Measurements from ENCODE around the gene LCK. TPM values are rescaled to one million over a fixed set of nuclear protein-coding genes. Genes with fewer than 3 reads are reported as not detected.
A peak's percentile ranks its signal among the peaks of the same experiment; 100 is the strongest.

LCK gene
- total and polyA plus RNA-seq, 2 of the 8 experiments (the other 6 are each of a cell fraction or from before 2014, with no cell fraction given), result 75.3 to 122 TPM

DNA sequence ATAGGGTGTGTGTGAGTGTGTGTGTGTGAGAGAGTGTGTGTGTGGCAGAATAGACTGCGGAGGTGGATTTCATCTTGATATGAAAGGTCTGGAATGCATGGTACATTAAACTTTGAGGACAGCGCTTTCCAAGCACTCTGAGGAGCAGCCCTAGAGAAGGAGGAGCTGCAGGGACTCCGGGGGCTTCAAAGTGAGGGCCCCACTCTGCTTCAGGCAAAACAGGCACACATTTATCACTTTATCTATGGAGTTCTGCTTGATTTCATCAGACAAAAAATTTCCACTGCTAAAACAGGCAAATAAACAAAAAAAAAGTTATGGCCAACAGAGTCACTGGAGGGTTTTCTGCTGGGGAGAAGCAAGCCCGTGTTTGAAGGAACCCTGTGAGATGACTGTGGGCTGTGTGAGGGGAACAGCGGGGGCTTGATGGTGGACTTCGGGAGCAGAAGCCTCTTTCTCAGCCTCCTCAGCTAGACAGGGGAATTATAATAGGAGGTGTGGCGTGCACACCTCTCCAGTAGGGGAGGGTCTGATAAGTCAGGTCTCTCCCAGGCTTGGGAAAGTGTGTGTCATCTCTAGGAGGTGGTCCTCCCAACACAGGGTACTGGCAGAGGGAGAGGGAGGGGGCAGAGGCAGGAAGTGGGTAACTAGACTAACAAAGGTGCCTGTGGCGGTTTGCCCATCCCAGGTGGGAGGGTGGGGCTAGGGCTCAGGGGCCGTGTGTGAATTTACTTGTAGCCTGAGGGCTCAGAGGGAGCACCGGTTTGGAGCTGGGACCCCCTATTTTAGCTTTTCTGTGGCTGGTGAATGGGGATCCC is 22.5 kb downstream of the LCK start:
- WGBS, 2 experiments (ENCODE audit: extremely low coverage in 1 of 2, insufficient coverage in 1 of 2, insufficient read length in 1 of 2, insufficient replicate concordance in 2 of 2, low coverage in 1 of 2, low lambda C conversion rate in 2 of 2, missing lambda C conversion rate in 1 of 2), result 37% methylated on average over 8 of the region's 10 CpGs; no CpG with 5 or more reads in 1 of the 2 experiments
- POLR2A ChIA-PET (ENCODE audit: partially characterized antibody), result interaction anchor here (0.6 to 3.9 kb wide), 20 partner anchors 10 to 215 kb away, joined by 3 to 27 read pairs (median 4); partner anchors contain the start of gene LCK
- TF ChIP-seq RFX5 (IDR thresholded peaks at IDR 0.05; ENCODE audit: borderline replicate concordance, low read depth, low read length) (no peak), CBX5 (IDR thresholded peaks at IDR 0.05; ENCODE audit: low read depth, low read length) (no peak), RAD21 (IDR thresholded peaks at IDR 0.05 in 1 of 2, conservative IDR thresholded peaks at IDR 0.05 in 1 of 2; ENCODE audit: low read depth in 2 of 2, low read length in 2 of 2) (no peak), NANOG (IDR thresholded peaks at IDR 0.05; ENCODE audit: insufficient read depth, low read depth, low read length, poor library complexity, severe bottlenecking) (no peak), JUND (IDR thresholded peaks at IDR 0.05; ENCODE audit: low read length) (peak; percentile 72; the same call in 1 of the 2 replicates), YY1 (IDR thresholded peaks at IDR 0.05; ENCODE audit: low read depth, low read length) (peak; percentile 21; the same call in 1 of the 2 replicates), TAF1 (IDR thresholded peaks at IDR 0.05; ENCODE audit: low read depth, low read length) (no peak), CHD1 (IDR thresholded peaks at IDR 0.05; ENCODE audit: low read depth, low read length) (no peak), EP300 (IDR thresholded peaks at IDR 0.05; ENCODE audit: borderline replicate concordance in 1 of 2, low read depth in 2 of 2, low read length in 2 of 2) (no peak), RNF2 (IDR thresholded peaks at IDR 0.05; ENCODE audit: borderline replicate concordance, low read depth, low read length, missing control alignments, poor library complexity, severe bottlenecking) (no peak)

More for the DNA sequence above, 22.5 kb downstream of the LCK start:
- H2AFZ ChIP-seq (ENCODE audit: low read length), result no peak overlapping the region
- DNase-seq (ENCODE audit: low read depth in 1 of 2, low spot score in 2 of 2) (peak; percentile 77), FAIRE-seq (peak; percentile 86)
- peak overlapping the region; percentile 87 for H3K18ac ChIP-seq (ENCODE audit: extremely low read depth, low read length)
- no peak overlapping the region for H3K23ac ChIP-seq (ENCODE audit: insufficient read length)
- peak overlapping the region; percentile 100; the same call in 1 of the 2 replicates for H2BK12ac ChIP-seq (ENCODE audit: low read depth, low read length)
- peak overlapping the region; percentile 85 for H4K91ac ChIP-seq (replicated peaks; ENCODE audit: insufficient read length, low read length)
- H3K27me3 ChIP-seq (replicated peaks in 1 of 4; ENCODE audit: control insufficient read depth in 3 of 4, extremely low read depth in 1 of 4, insufficient read depth in 3 of 4, low read length in 3 of 4), result no peaks in the 10 kb centered on the region
- H3K4me2 ChIP-seq (ENCODE audit: insufficient read depth in 1 of 2, low read depth in 2 of 2, low read length in 2 of 2), result peak overlapping the region; percentile 67 to 98
- peak overlapping the region; percentile 26 for H4K5ac ChIP-seq (ENCODE audit: insufficient read length, low read depth, low read length)
- peak overlapping the region; percentile 62 for H2BK120ac ChIP-seq (replicated peaks; ENCODE audit: low read depth, low read length)
- no peaks in the 10 kb centered on the region for H3K9me3 ChIP-seq (ENCODE audit: insufficient read depth in 2 of 2, low read depth in 1 of 2, low read length in 1 of 2)
- H4K20me1 ChIP-seq (replicated peaks in 1 of 2; ENCODE audit: control insufficient read depth in 1 of 2, insufficient read depth in 2 of 2, low read length in 2 of 2), result peaks cover 0 to 4% of the 10 kb centered on the region in 2 experiments
- peak overlapping the region; percentile 50 for H3K4ac ChIP-seq (replicated peaks; ENCODE audit: insufficient read length, low read depth, low read length)
- CTCF ChIA-PET (ENCODE audit: partially characterized antibody), result interaction anchor here (1.3 to 4.3 kb wide), 5 partner anchors 8 to 58 kb away, joined by 3 to 27 read pairs (median 4); partner anchors contain the start of genes HDAC1 and LCK
- peak overlapping the region; percentile 33 for H3K56ac ChIP-seq (replicated peaks; ENCODE audit: insufficient read length, low read depth, low read length)
- no peaks in the 10 kb centered on the region; the same call in 1 of the 2 replicates for H3K79me1 ChIP-seq (ENCODE audit: low read depth, low read length)
- H3K27ac ChIP-seq (ENCODE audit: low read depth, low read length), result no peak overlapping the region
- H2BK15ac ChIP-seq (ENCODE audit: low read length), result peak overlapping the region; percentile 99
- peak overlapping the region; percentile 30 to 56 (median 38) for H3K4me3 ChIP-seq (ENCODE audit: extremely low read depth in 1 of 4, insufficient read depth in 2 of 4, low read depth in 3 of 4, low read length in 4 of 4)
- peak overlapping the region; percentile 100 for H2BK20ac ChIP-seq (ENCODE audit: low read length)
- no peak overlapping the region for H4K8ac ChIP-seq (ENCODE audit: extremely low read depth, insufficient read depth, low read length)
- H3K23me2 ChIP-seq (ENCODE audit: low read depth, low read length), result peaks cover 19% of the 10 kb centered on the region
- peaks cover 0 to 3% (median 0%) of the 10 kb centered on the region in 4 experiments; a peak in 2 of 8 replicates for H3K36me3 ChIP-seq (ENCODE audit: control insufficient read depth in 2 of 4, insufficient read depth in 4 of 4, low read length in 3 of 4)
- peak overlapping the region in 1 of 4 experiments; percentile 4; a peak in 4 of 7 replicates for H3K9ac ChIP-seq (replicated peaks in 1 of 4; ENCODE audit: extremely low read depth in 1 of 4, low read depth in 3 of 4, low read length in 3 of 4)
- H3K79me2 ChIP-seq (ENCODE audit: control insufficient read depth in 1 of 2, insufficient read depth in 2 of 2, low read length in 2 of 2), result no peaks in the 10 kb centered on the region
- peaks cover 6 to 33% (median 19%) of the 10 kb centered on the region in 4 experiments for H3K4me1 ChIP-seq (replicated peaks in 1 of 4; ENCODE audit: control insufficient read depth in 3 of 4, insufficient read depth in 4 of 4, low read length in 3 of 4)
- H3K14ac ChIP-seq (ENCODE audit: insufficient read length), result no peak overlapping the region
- peak overlapping the region; percentile 93; the same call in 1 of the 2 replicates for H2BK5ac ChIP-seq (ENCODE audit: low read depth, low read length)
- peak overlapping the region; percentile 100 for H2AK5ac ChIP-seq (ENCODE audit: low read depth, low read length)
